Endometrial microvascular endothelial cells (primary cell): ENCODE results near the gene MYO15A. TPM values are rescaled to one million over a fixed set of nuclear protein-coding genes. Genes with fewer than 3 reads are reported as not detected.
"Not testable (repeated sequence)": the region's sequence is repeated elsewhere in the genome, so short reads cannot be mapped to it uniquely, and the experiment has no call there.

ENCODE experiments used
- in situ Hi-C: cut with HindIII; loops from 2 replicates; pipeline ENCODE4 v1.10.0; 2017; ENCODE audit warnings: low sequenced_read_pairs, low pct_unique_long_range_greater_than_20kb; ENCODE audit errors: inconsistent ontology term
- total RNA-seq: library from RNA; depleted of rRNA; stranded (reverse); fragments of >200 nt; gene quantifications from one replicate; pipeline ENCODE4 v1.2.3, GENCODE V29; 2015; ENCODE audit errors: inconsistent ontology term

MYO15A gene
- total RNA-seq, 1 donor from 2014 or later: not detected

- in situ Hi-C loops: no loop called here
Measured at GRCh38 chr17:18191967-18192366, 83.4 kb downstream of the MYO15A start.

GRCh38 chr17:18194394-18194793 is 85.8 kb downstream of the MYO15A start:
- in situ Hi-C loops: no loop called here

- in situ Hi-C loops: no loop called here
Measured at GRCh38 chr17:18194804-18195203, 86.2 kb downstream of the MYO15A start.

GRCh38 chr17:18195246-18195645 is 86.7 kb downstream of the MYO15A start:
- in situ Hi-C loops: no loop called here

- in situ Hi-C loops: no loop called here
Measured at GRCh38 chr17:18197535-18198194, 89.1 kb downstream of the MYO15A start.

- in situ Hi-C loops: no loop called here
Measured at GRCh38 chr17:18198530-18198929, 90.0 kb downstream of the MYO15A start.

GRCh38 chr17:18201108-18201507 is 92.6 kb downstream of the MYO15A start:
- in situ Hi-C loops: no loop called here

GRCh38 chr17:18203308-18203707 is 94.8 kb downstream of the MYO15A start:
- in situ Hi-C loops: no loop called here

- in situ Hi-C loops: no loop called here
Measured at GRCh38 chr17:18205861-18206260, 97.3 kb downstream of the MYO15A start.

GRCh38 chr17:18206962-18207361 is 98.4 kb downstream of the MYO15A start:
- in situ Hi-C loops: no loop called here

GRCh38 chr17:18208092-18208491 is 99.5 kb downstream of the MYO15A start:
- in situ Hi-C loops: no loop called here

GRCh38 chr17:18213666-18214270 is 105.2 kb downstream of the MYO15A start:
- in situ Hi-C loops: no loop called here

GRCh38 chr17:18216906-18217305 is 108.3 kb downstream of the MYO15A start:
- in situ Hi-C loops: not testable (repeated sequence)

- in situ Hi-C loops: no loop called here
Measured at GRCh38 chr17:18217412-18218015, 109.0 kb downstream of the MYO15A start.

GRCh38 chr17:18218756-18219415 is 110.3 kb downstream of the MYO15A start:
- in situ Hi-C loops: no loop called here

- in situ Hi-C loops: no loop called here
Measured at GRCh38 chr17:18224053-18224386, 115.5 kb downstream of the MYO15A start.

GRCh38 chr17:18224387-18225120 is 116.0 kb downstream of the MYO15A start:
- in situ Hi-C loops: no loop called here

- in situ Hi-C loops: no loop called here
Measured at GRCh38 chr17:18225121-18225641, 116.6 kb downstream of the MYO15A start, which contains the start of gene LLGL1. Gene LLGL1, plus strand, starts transcription at chr17:18225635. Its CDS starts 48 bp downstream, at chr17:18225683.
